Parathyroid adenoma (tissue), 2 donors: ENCODE measurements around the gene VPS18.

ENCODE experiments used
- H2AFZ ChIP-seq: fragments of 300-600 bp; sonication (generic); one replicate; pipeline ENCODE4 v1.7.0; 2017; ENCODE audit warnings: antibody characterized with exemption, mild to moderate bottlenecking
- H3K27ac ChIP-seq: fragments of 300-600 bp; sonication (generic); one replicate; pipeline ENCODE4 v1.7.0; 2017
- H3K27me3 ChIP-seq: fragments of 300-600 bp; sonication (generic); one replicate; pipeline ENCODE4 v1.7.0; 2017; ENCODE audit warnings: low read length; ENCODE audit not compliant: control insufficient read depth, insufficient read depth
- H3K36me3 ChIP-seq: fragments of 300-600 bp; sonication (generic); one replicate; pipeline ENCODE4 v1.7.0; 2017; ENCODE audit warnings: low read length; ENCODE audit not compliant: control insufficient read depth, insufficient read depth
- H3K4me1 ChIP-seq: fragments of 300-600 bp; sonication (generic); one replicate; pipeline ENCODE4 v1.7.0; 2017; ENCODE audit warnings: control low read depth
- H3K4me2 ChIP-seq: fragments of 300-600 bp; sonication (generic); one replicate; pipeline ENCODE4 v1.7.0; 2017; ENCODE audit warnings: low read length
- H3K4me3 ChIP-seq: fragments of 300-600 bp; sonication (generic); one replicate; pipeline ENCODE4 v1.7.0; 2017; ENCODE audit warnings: low read depth, low read length
- H3K79me2 ChIP-seq: fragments of 300-600 bp; sonication (generic); one replicate; pipeline ENCODE4 v1.7.0; 2017; ENCODE audit warnings: control low read depth
- H3K9ac ChIP-seq: fragments of 300-600 bp; sonication (generic); one replicate; pipeline ENCODE4 v1.7.0; 2017; ENCODE audit warnings: mild to moderate bottlenecking
- H3K9me3 ChIP-seq: fragments of 300-600 bp; sonication (generic); one replicate; pipeline ENCODE4 v1.7.0; 2017; ENCODE audit warnings: low read length; ENCODE audit not compliant: control insufficient read depth
- CTCF ChIP-seq: fragments of 300-600 bp; sonication (generic); IDR thresholded peaks from one replicate; pipeline ENCODE4 v1.7.0; 2017; ENCODE audit warnings: antibody characterized with exemption, mild to moderate bottlenecking
- donor health status: primary hyperparathyroidism.

The VPS18 gene

GRCh38 chr15:40893733-40894680, at the start of gene VPS18:
TSS of gene VPS18 (plus strand) at chr15:40894450. CDS start at chr15:40894769, 319 bp downstream.
- Histone ChIP-seq H2AFZ (peak within 1 kb of the TSS; percentile 95), H3K4me1 (peaks cover 5% of the 10 kb centered on the region), H3K9me3 (no peaks in the 10 kb centered on the region), H3K27ac (peak within 1 kb of the TSS; percentile 74), H3K4me3 (peak within 1 kb of the TSS; percentile 90), H3K79me2 (no peaks in the 10 kb centered on the region), H3K4me2 (peak within 1 kb of the TSS; percentile 91), H3K27me3 (no peaks in the 10 kb centered on the region), H3K9ac (peak within 1 kb of the TSS; percentile 23), H3K36me3 (no peaks in the 10 kb centered on the region)
- peak; percentile 83 for TF ChIP-seq CTCF

GRCh38 chr15:40844696-40845030, 49.6 kb upstream of the VPS18 start:
- H3K9me3 ChIP-seq, result no peaks in the 10 kb centered on the region
- peak overlapping the region; percentile 88 for H3K4me3 ChIP-seq
- peaks cover 7% of the 10 kb centered on the region for H3K4me1 ChIP-seq
- peaks cover 16% of the 10 kb centered on the region for H3K79me2 ChIP-seq
- peak overlapping the region; percentile 74 for H2AFZ ChIP-seq
- TF ChIP-seq CTCF, result no peak
- peak overlapping the region; percentile 86 for H3K27ac ChIP-seq
- H3K4me2 ChIP-seq, result peak overlapping the region; percentile 97
- H3K27me3 ChIP-seq, result no peaks in the 10 kb centered on the region
- H3K36me3 ChIP-seq, result no peaks in the 10 kb centered on the region
- H3K9ac ChIP-seq, result no peak overlapping the region

- peak overlapping the region; percentile 97 for H3K4me2 ChIP-seq
- H3K27ac ChIP-seq, result peak overlapping the region; percentile 86
- H3K9me3 ChIP-seq, result no peaks in the 10 kb centered on the region
- peak overlapping the region; percentile 74 for H2AFZ ChIP-seq
- no peaks in the 10 kb centered on the region for H3K27me3 ChIP-seq
- no peak for TF ChIP-seq CTCF
- peak overlapping the region; percentile 88 for H3K4me3 ChIP-seq
- no peak overlapping the region for H3K9ac ChIP-seq
- H3K4me1 ChIP-seq, result peaks cover 7% of the 10 kb centered on the region
- no peaks in the 10 kb centered on the region for H3K36me3 ChIP-seq
- peaks cover 16% of the 10 kb centered on the region for H3K79me2 ChIP-seq
Measured at GRCh38 chr15:40845036-40845435, 49.2 kb upstream of the VPS18 start.

GRCh38 chr15:40845511-40846284, 48.6 kb upstream of the VPS18 start:
- H3K4me2 ChIP-seq, result peak overlapping the region; percentile 97
- H2AFZ ChIP-seq, result no peak overlapping the region
- peak overlapping the region; percentile 88 for H3K4me3 ChIP-seq
- H3K79me2 ChIP-seq, result peaks cover 16% of the 10 kb centered on the region
- H3K9me3 ChIP-seq, result no peaks in the 10 kb centered on the region
- no peak overlapping the region for H3K9ac ChIP-seq
- H3K36me3 ChIP-seq, result no peaks in the 10 kb centered on the region
- TF ChIP-seq CTCF, result no peak
- H3K4me1 ChIP-seq, result peaks cover 7% of the 10 kb centered on the region
- H3K27me3 ChIP-seq, result no peaks in the 10 kb centered on the region
- peak overlapping the region; percentile 70 for H3K27ac ChIP-seq
